Right lobe of liver (tissue), 6 donors: ENCODE measurements around the gene DCAKD. TPM values are rescaled to one million over a fixed set of nuclear protein-coding genes. Genes with fewer than 3 reads are reported as not detected.

Source experiments
- ATAC-seq, 4 donors: fragments of 200-7000 bp; cut with Tn5 transposase; one replicate each; pipeline ENCODE4 v1.9.1; 2020; ENCODE audit warnings: mild to moderate bottlenecking in 4 of 4, moderate library complexity in 4 of 4
- DNase-seq, 3 donors: peaks; one replicate each; pipeline ENCODE4 v3.0.0-alpha.2; 2020
- H3K27ac ChIP-seq, 3 donors: fragments of 200-600 bp; one replicate each; pipeline ENCODE4 v1.8.0; 2022
- H3K27me3 ChIP-seq, 2 donors: fragments of 200-600 bp; one replicate each; pipeline ENCODE4 v1.8.0; 2022
- H3K36me3 ChIP-seq, 4 donors: fragments of 200-600 bp; sonication (generic) in 1 of 4; one replicate each; pipeline versions ENCODE4 v1.5.1 to v1.8.0; 2017 to 2022; ENCODE audit warnings: control low read depth in 1 of 4
- H3K4me1 ChIP-seq, 4 donors: fragments of 200-600 bp; sonication (generic) in 1 of 4; one replicate each; pipeline versions ENCODE4 v1.5.1 to v1.8.0; 2017 to 2022; ENCODE audit warnings: control low read depth in 1 of 4
- H3K4me3 ChIP-seq, 3 donors: fragments of 200-600 bp; one replicate each; pipeline ENCODE4 v1.8.0; 2022
- H3K9me3 ChIP-seq, 4 donors: fragments of 200-600 bp; sonication (generic) in 1 of 4; one replicate each; pipeline versions ENCODE4 v1.5.1 to v1.8.0; 2017 to 2022; ENCODE audit warnings: control low read depth in 1 of 4
- POLR2A ChIP-seq: fragments of 450-650 bp; IDR thresholded peaks from one replicate; pipeline ENCODE4 v1.6.1; 2017; ENCODE audit warnings: antibody characterized with exemption, mild to moderate bottlenecking
- WGBS: methylation state at CpG from one replicate; pipeline ENCODE4 v1.1.6; 2018; ENCODE audit warnings: low coverage, low lambda C conversion rate; ENCODE audit not compliant: insufficient coverage; ENCODE audit errors: missing lambda C conversion rate; 5-methylcytosine and 5-hydroxymethylcytosine counted together
- intact Hi-C, 2 donors: fragments of 100-400 bp; cut with DNase I; formaldehyde crosslinking; loops; one replicate each; pipeline versions ENCODE4 v1.11.2 to v1.14.1; 2022
- total RNA-seq, 6 experiments: library from RNA; depleted of rRNA in 2 of 6; stranded (reverse); fragments of >200 nt in 2 of 6; fragmentation: NEBNext Ultra II Directional in 3 of 6; extraction: Animal tissue kit (Norgen Biotek cat#: 25700) in 3 of 6; gene quantifications; one replicate each; pipeline versions ENCODE4 v1.1.0 to v1.2.4, GENCODE V29; 2016 to 2023
- TF ChIP-seq, protein P1 (sequence below), 4 donors: fragments of 200-600 bp in 3 of 4; fragments of 450-650 bp in 1 of 4; IDR thresholded peaks; one replicate each; pipeline versions ENCODE4 v1.5.1 to v1.8.0; 2016 to 2022; ENCODE audit warnings: antibody characterized with exemption in 4 of 4, mild to moderate bottlenecking in 2 of 4
- donor health status: DM: no; HTN: yes; CAD: no.
- donor health status: DM: no; HTN: no; CAD: no.
- donor health status: DM: no; HTN: no; CAD: no.
- donor health status: DM: no; HTN: yes; CAD: no.
- donor health status: DM: no; HTN: yes; CAD: no.

DCAKD gene
- total RNA-seq, 6 experiments from 2014 or later: 13.2 to 20.6 (median 16.6) TPM

DNA sequence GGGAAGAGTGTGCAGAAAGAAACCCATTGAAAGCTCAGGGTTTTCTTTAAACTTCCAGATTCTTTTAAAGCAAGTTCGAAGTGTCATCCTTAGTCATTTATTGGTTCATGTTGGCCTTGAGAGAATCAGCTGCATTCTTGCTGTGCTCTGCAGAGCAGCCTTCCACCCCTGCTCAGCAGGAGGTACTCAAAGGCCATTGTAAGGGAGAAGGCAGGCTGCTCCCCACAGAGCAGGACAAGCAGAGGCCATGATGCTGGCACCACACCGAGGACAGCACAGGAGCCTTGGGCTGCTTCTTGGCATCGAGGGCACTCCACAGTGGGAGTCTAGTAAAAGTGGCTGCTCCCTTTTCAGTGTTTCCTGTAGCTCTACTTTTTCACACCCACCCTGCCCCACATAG, 39.3 kb upstream of the DCAKD start:
- intact Hi-C loops: no loop called here
- Histone ChIP-seq H3K27me3 (no peaks in the 10 kb centered on the region), H3K4me1 (peaks cover 0 to 69% (median 31%) of the 10 kb centered on the region in 4 donors), H3K9me3 (no peaks in the 10 kb centered on the region), H3K4me3 (no peak overlapping the region), H3K36me3 (peaks cover 0 to 50% (median 10%) of the 10 kb centered on the region in 4 donors), H3K27ac (no peak overlapping the region)
- TF ChIP-seq, protein P1, sequence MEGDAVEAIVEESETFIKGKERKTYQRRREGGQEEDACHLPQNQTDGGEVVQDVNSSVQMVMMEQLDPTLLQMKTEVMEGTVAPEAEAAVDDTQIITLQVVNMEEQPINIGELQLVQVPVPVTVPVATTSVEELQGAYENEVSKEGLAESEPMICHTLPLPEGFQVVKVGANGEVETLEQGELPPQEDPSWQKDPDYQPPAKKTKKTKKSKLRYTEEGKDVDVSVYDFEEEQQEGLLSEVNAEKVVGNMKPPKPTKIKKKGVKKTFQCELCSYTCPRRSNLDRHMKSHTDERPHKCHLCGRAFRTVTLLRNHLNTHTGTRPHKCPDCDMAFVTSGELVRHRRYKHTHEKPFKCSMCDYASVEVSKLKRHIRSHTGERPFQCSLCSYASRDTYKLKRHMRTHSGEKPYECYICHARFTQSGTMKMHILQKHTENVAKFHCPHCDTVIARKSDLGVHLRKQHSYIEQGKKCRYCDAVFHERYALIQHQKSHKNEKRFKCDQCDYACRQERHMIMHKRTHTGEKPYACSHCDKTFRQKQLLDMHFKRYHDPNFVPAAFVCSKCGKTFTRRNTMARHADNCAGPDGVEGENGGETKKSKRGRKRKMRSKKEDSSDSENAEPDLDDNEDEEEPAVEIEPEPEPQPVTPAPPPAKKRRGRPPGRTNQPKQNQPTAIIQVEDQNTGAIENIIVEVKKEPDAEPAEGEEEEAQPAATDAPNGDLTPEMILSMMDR (IDR thresholded peaks at IDR 0.05): no peak
- TF ChIP-seq POLR2A: no peak
- ATAC-seq: no peak
- no peak for DNase-seq
- WGBS: 90% methylated on average over 3 of the region's 3 CpGs

DNA sequence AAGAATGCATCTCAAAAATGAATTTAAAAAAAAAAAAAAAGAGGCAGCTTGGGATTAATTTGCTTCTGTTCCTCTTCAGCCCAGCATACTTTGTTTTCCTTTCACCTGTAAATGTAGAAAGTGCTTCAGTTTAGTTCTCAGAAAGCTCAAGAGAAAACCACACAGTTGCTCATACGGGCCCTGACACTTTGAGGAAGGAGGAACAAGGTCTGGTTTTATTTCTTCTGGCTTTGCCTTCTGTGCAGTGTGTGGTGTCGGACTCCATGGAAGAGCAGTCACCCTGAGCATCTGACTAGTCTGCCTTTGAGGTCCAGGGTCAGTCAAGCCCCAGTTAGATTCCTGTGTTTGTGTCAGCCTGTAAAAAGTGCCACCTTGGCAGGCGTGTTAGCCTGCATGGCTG, 37.3 kb upstream of the DCAKD start:
- intact Hi-C loops: no loop called here
- DNase-seq (no peak), ATAC-seq (no peak)
- peaks cover 0 to 47% (median 7%) of the 10 kb centered on the region in 4 donors for H3K36me3 ChIP-seq
- peak overlapping the region in 2 of 3 donors; percentile 91 to 95 for H3K27ac ChIP-seq
- no peaks in the 10 kb centered on the region for H3K9me3 ChIP-seq
- TF ChIP-seq POLR2A: no peak
- TF ChIP-seq, protein P1 (IDR thresholded peaks at IDR 0.05): no peak
- no peak overlapping the region for H3K4me3 ChIP-seq
- WGBS: 65% methylated on average over 2 of the region's 3 CpGs
- H3K27me3 ChIP-seq: no peaks in the 10 kb centered on the region
- H3K4me1 ChIP-seq: peaks cover 0 to 64% (median 29%) of the 10 kb centered on the region in 4 donors

DNA sequence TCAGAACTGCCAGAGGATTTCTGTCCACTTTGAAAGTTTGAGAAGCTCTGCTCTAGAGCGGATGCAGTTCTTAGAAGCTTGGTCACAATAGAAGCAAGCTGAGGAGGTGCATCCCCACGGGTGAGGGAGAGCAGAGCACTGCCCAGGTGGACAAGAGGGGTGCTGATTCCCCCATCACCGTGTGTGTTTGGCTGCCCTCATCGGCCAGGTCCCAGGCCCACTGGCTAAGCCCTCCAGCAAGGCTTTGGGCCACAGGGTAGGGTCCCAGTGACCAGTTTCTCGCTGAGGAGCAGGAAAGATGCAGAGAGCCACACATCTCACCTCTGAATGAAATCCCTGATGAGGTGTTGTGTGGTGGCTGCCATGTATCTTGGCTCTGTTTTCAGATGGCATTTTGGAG, 36.5 kb upstream of the DCAKD start:
- ATAC-seq (peak in 1 of 4 donors; percentile 5), DNase-seq (no peak)
- intact Hi-C loops: no loop called here
- peak overlapping the region in 2 of 3 donors; percentile 91 to 95 for H3K27ac ChIP-seq
- peaks cover 0 to 54% (median 10%) of the 10 kb centered on the region in 4 donors for H3K36me3 ChIP-seq
- H3K9me3 ChIP-seq: no peaks in the 10 kb centered on the region
- peaks cover 0 to 57% (median 23%) of the 10 kb centered on the region in 4 donors for H3K4me1 ChIP-seq
- 80% methylated on average over 3 of the region's 5 CpGs for WGBS
- no peak overlapping the region for H3K4me3 ChIP-seq
- H3K27me3 ChIP-seq: no peaks in the 10 kb centered on the region
- TF ChIP-seq, protein P1 (IDR thresholded peaks at IDR 0.05): no peak
- TF ChIP-seq POLR2A: no peak

DNA sequence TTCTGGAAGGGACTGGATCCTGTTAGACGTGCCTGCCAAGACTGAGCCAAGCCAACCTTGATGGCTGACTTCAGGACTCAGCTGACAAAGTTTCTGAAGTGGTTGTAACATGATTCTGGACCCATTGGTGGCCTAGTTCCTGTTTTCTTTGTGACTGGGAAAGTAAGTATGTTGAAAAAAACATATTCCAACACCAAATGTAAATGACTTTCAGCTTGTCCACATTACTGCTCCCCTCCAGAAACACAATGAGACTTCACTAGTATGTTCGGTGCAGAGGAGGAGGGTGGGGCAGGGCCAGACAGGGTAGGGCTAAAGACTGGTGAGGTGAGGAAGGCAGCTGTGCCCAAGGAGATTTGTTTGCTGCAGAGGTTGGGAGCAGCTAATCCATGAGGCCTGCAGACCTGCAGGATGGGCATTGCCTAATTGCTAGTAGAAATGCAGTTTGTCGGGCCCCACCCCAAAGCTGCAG, 36.1 kb upstream of the DCAKD start:
- H3K4me1 ChIP-seq: peaks cover 0 to 52% (median 22%) of the 10 kb centered on the region in 4 donors
- no peaks in the 10 kb centered on the region for H3K9me3 ChIP-seq
- peak; percentile 11 to 57 (median 54) for ATAC-seq
- H3K27ac ChIP-seq: peak overlapping the region; percentile 66 to 95 (median 91)
- 25% methylated on average over 1 of the region's 3 CpGs for WGBS
- no peak for DNase-seq
- peaks cover 0 to 58% (median 14%) of the 10 kb centered on the region in 4 donors for H3K36me3 ChIP-seq
- H3K27me3 ChIP-seq: no peaks in the 10 kb centered on the region
- no peak for TF ChIP-seq POLR2A
- TF ChIP-seq, protein P1 (IDR thresholded peaks at IDR 0.05): no peak
- intact Hi-C loops: no loop called here
- H3K4me3 ChIP-seq: no peak overlapping the region
